ENCODE results near the gene SYT9. TPM values are rescaled to one million over a fixed set of nuclear protein-coding genes. Genes with fewer than 3 reads are reported as not detected.

SYT9 gene
- polyA plus RNA-seq, 4 donors: 4.2 to 5.1 (median 4.6) TPM

GRCh38 chr11:7272373-7272772 is 20.7 kb downstream of the SYT9 start:
- no peak for DNase-seq (ENCODE audit: low read depth in 4 of 4, low spot score in 2 of 4)

GRCh38 chr11:7275133-7275532 is 23.4 kb downstream of the SYT9 start:
- no peak for DNase-seq (ENCODE audit: low read depth in 4 of 4, low spot score in 2 of 4)

DNA sequence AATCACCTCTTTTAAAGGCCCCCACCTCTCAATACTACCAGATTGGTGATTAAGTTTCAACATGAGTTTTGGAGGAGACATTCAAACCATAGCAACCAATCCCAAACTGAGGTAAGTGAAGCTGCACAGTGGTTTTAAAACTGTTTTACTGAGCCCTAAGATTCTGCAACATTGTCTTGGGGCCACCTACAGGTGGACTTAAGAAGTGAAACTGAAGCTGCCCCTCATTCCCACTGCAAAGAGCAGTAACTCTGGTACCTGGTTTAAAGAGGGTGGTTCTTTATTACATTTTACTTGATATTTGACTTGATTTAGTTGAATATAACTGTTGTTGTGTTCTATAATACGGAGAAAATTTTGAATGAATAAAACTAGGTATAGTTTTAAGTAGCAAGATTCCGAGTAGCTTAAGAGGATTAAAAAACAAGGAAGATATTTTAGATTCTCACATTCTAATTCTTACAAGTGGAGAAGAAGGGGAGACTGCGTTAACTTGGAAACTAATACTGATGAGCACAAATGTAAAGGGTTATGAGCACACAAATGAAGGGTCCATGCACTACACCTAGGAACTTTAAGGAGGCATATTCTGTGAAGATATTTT is 26.7 kb downstream of the SYT9 start:
- DNase-seq (ENCODE audit: low read depth in 4 of 4, low spot score in 2 of 4): peak in 1 of 4 donors; percentile 10

- no peak for DNase-seq (ENCODE audit: low read depth in 4 of 4, low spot score in 2 of 4)
These were observed 28.0 kb downstream of the SYT9 start for GRCh38 chr11:7279676-7280075.

DNA sequence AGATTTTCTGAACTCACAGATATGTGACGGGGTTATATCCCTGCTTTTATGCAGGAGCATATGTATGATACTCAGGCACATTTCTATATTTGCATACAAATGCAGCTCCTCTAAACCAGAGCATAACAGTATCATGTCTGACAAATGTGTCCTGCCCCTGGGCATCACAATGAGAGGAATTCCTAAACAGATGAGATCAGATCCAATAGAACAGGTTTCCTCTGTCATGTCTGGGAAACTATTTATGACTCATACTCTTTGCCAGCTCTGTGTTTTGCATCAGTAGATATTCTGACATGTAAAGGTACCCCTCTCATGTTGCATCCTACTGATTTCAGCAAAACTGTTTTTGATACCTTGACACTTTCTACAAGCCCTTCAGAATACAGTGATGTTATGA is 29.4 kb downstream of the SYT9 start:
- DNase-seq (ENCODE audit: low read depth in 4 of 4, low spot score in 2 of 4): no peak

- DNase-seq (ENCODE audit: low read depth in 4 of 4, low spot score in 2 of 4): no peak
These were observed 30.1 kb downstream of the SYT9 start for GRCh38 chr11:7281809-7282208.

DNA sequence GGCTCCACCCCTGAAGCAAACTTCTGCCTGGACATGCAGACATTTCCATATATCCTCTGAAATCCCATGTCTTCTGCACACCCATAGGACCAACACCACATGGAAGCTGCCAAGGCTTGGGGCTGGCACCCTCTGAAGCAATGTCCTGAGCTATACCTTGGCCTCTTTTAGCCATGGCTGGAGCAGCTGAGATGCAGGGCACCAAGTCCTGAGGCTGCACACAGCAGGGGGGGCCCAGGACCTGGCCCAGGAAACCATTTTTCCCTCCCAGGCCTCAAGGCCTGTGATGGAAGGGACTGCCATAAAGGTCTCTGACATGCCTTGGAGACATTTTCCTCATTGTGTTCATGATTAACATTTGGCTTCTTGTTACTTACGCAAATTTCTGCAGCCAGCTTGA is 34.5 kb downstream of the SYT9 start:
- DNase-seq (ENCODE audit: low read depth in 4 of 4, low spot score in 2 of 4): no peak

GRCh38 chr11:7291100-7291829 is 39.6 kb downstream of the SYT9 start:
- no peak for DNase-seq (ENCODE audit: low read depth in 4 of 4, low spot score in 2 of 4)

DNA sequence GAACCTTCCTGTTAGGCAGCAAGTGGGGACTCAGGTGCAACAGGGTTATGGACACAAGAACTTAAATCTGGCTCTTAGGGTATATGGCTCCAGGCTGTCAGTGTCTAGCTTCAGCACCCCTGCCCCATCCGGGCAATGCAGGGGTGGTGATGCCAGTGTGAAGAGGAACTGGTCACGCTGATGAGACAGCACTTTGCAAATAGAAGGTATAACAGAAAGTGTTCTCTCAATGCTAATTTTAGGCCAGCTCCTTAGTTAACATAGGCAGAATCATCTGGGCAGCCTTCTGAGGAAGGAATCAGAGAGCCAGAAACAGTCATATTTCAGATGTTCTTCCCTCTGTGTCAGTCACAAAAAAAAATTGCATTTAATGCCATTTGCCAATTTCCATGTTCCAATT is 41.2 kb downstream of the SYT9 start:
- no peak for DNase-seq (ENCODE audit: low read depth in 4 of 4, low spot score in 2 of 4)

GRCh38 chr11:7299393-7299792 is 47.7 kb downstream of the SYT9 start:
- DNase-seq (ENCODE audit: low read depth in 4 of 4, low spot score in 2 of 4): no peak

- DNase-seq (ENCODE audit: low read depth in 4 of 4, low spot score in 2 of 4): no peak
These were observed 48.6 kb downstream of the SYT9 start for GRCh38 chr11:7300281-7300680.

DNA sequence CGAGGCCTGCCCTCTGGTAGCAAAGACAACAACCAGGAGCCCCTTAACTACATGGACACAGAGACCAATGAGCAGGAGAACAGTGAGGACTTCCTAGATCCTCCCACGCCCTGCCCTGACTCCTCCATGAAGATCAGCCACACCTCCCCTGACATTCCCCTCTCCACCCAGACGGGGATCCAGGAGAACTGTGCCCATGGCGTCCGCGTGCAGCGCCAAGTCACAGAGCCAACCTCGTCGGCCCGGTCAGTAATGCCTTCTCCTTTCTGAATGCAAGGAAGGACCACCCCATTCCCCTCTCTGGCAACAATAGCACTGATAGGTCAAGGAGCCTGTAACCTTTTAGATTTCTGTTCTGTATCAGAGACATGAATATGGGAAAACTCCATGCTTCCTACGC is 51.4 kb downstream of the SYT9 start:
- DNase-seq (ENCODE audit: low read depth in 4 of 4, low spot score in 2 of 4): no peak

- DNase-seq (ENCODE audit: low read depth in 4 of 4, low spot score in 2 of 4): no peak
These were observed 55.2 kb downstream of the SYT9 start for GRCh38 chr11:7306900-7307299.

DNA sequence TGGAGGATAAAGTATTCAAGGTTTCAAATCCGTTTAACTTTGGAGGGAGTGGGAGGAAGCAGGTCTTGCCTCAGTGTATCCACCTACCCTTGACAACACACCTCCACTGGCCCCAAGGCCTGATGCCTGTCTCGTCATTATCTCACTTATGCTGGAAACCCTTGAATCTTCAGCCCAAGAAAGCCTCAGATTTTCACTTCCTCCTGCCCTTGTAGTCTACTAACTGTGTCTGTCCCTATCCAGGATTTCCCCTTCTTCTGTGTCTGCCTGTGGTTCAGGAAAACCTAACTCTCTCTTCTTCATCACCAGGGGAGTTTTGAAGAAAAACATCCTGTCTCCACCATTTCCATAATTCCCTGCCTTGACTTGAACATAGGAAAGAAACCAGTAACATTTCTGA is 56.1 kb downstream of the SYT9 start:
- DNase-seq (ENCODE audit: low read depth in 4 of 4, low spot score in 2 of 4): no peak

DNA sequence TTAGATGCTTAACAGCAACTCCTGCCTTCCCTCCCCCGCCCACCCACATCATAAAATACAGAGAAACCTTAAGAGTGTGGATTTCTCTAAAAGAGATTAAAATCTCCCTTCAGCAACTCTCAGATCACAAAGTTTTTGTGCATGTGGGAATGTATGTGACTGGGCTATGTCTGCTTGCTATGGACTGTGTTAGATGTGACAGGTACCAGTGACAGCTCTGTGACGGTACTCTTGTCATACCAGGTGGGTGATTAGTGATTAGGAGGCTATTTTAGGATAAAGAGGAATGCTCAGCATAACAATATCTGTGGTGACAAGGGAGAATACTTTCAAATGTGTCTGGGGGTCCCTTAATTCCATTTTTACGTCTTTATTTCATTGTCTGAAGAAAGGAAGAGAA is 60.2 kb downstream of the SYT9 start:
- DNase-seq (ENCODE audit: low read depth in 4 of 4, low spot score in 2 of 4): no peak

DNA sequence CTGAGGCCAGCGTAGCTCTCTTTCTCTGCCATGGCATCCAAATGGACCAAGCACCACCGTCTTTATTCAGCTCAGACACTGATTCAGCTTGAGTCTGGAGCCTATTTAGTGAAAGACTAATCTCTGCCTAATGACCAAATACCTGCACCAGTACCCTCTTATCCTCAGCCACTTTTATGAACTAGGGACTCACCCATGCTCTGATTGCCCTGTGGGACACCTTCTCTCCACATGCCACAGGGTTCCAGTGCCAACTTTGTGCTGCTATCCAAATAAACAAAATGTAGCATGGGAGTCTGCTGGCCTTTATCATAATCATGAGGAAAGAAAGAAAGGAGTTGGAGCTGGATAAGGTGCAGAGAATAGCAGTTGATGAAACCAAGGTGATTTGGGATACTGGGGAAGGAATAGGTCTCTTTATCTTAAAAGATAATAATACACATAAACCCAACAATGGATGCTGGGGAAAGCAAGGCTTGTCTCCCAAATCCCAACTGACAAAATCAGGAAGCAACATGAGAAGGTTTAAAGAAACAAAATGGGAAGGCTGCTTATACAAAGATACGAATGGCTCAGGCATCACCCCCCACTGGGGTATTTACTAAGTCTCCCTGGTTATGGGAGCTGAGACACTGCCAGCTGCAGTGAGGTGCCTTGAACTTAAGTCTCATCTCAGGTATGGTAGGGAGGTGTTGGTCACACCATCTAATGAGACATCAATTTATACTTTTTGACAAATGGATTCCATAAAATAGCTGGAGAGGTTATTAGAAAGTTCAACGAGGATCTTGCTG is 63.3 kb downstream of the SYT9 start:
- DNase-seq (ENCODE audit: low read depth in 4 of 4, low spot score in 2 of 4): no peak

DNA sequence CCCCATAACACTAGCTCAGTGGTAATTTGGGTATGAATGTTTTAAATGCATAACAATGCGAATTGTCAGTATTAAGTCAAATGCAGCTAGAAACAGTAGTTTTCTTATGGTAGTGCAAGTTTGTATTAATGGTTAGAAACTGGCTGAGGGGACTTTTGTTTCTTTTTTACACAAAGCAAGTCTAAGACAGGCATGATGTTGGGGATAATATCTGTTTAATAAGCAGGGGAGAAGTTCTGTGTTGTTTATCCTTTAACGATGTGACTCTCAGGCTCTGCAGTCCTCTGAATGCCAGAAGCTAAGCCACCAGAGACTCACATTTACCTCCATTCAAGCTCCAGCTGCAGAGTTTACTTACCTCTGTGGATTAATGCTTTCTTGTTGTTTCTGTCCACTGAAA is 67.8 kb downstream of the SYT9 start:
- no peak for DNase-seq (ENCODE audit: low read depth in 4 of 4, low spot score in 2 of 4)

DNA sequence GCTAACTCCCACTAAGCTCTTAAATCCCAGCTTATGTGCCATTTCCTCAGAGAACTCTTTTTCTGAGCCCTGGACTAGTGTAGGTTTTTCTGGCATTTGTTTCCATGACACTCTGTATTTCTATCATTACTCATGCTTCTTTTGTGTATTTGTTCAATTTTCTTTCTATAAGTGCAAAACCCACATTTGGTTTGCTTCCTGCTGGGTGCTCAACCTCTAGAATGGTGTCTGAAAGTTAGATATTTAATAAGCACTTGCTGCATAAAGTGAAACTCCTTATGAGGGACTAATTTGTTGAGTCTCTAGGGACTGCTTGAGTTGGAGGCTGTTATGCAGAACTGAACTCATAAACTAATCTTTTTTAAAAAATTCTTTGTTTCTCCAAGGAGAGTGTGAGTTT is 68.6 kb downstream of the SYT9 start:
- no peak for DNase-seq (ENCODE audit: low read depth in 4 of 4, low spot score in 2 of 4)

- no peak for DNase-seq (ENCODE audit: low read depth in 4 of 4, low spot score in 2 of 4)
These were observed 70.1 kb downstream of the SYT9 start for GRCh38 chr11:7321473-7322450.

GRCh38 chr11:7332451-7332850 is 80.7 kb downstream of the SYT9 start:
- no peak for DNase-seq (ENCODE audit: low read depth in 4 of 4, low spot score in 2 of 4)

- DNase-seq (ENCODE audit: low read depth in 4 of 4, low spot score in 2 of 4): peak in 1 of 4 donors; percentile 1
These were observed 81.3 kb downstream of the SYT9 start for GRCh38 chr11:7332962-7333361.
